Thoracic aorta (tissue), 2 donors: Measurements from ENCODE around the gene PWWP2B. TPM values are rescaled to one million over a fixed set of nuclear protein-coding genes. Genes with fewer than 3 reads are reported as not detected.

ENCODE experiments used
- ATAC-seq: fragments of 150-250 bp; one replicate; pipeline ENCODE4 v1.8.0; 2017; ENCODE audit warnings: low read depth; ENCODE audit not compliant: insufficient number of reproducible peaks, low FRiP score
- DNase-seq: peaks from one replicate; pipeline ENCODE4 v3.0.0-alpha.2; 2020; ENCODE audit warnings: low spot score
- H3K27ac ChIP-seq, 2 donors: fragments of 200-600 bp; sonication (generic); 1 replicate in 1 of 2; 2 replicates in 1 of 2; pipeline ENCODE4 v1.5.1; 2016; ENCODE audit warnings: mild to moderate bottlenecking in 2 of 2, moderate library complexity in 2 of 2
- H3K27me3 ChIP-seq: fragments of 200-600 bp; sonication (generic); replicated peaks from 2 replicates; pipeline ENCODE4 v1.6.0; 2016; ENCODE audit warnings: mild to moderate bottlenecking; ENCODE audit not compliant: insufficient read depth
- H3K36me3 ChIP-seq: fragments of 200-600 bp; sonication (generic); one replicate; pipeline ENCODE4 v1.5.1; 2016
- H3K4me1 ChIP-seq, 2 donors: fragments of 200-600 bp; sonication (generic); 1 replicate in 1 of 2; 2 replicates in 1 of 2; pipeline versions ENCODE4 v1.5.1 to v1.6.0; 2016; ENCODE audit warnings: low read depth in 2 of 2, mild to moderate bottlenecking in 1 of 2; ENCODE audit not compliant: control insufficient read depth in 1 of 2
- H3K4me3 ChIP-seq: fragments of 200-600 bp; sonication (generic); 2 replicates; pipeline ENCODE4 v1.5.1; 2016; ENCODE audit warnings: mild to moderate bottlenecking
- H3K9me3 ChIP-seq: fragments of 200-600 bp; sonication (generic); 2 replicates; pipeline ENCODE4 v1.5.1; 2016
- CTCF ChIP-seq: fragments of 200-600 bp; sonication (generic); IDR thresholded peaks from one replicate; pipeline ENCODE4 v1.5.1; 2019; ENCODE audit warnings: antibody characterized with exemption
- total RNA-seq, 2 donors: library from RNA; depleted of rRNA; stranded (reverse); fragments of >200 nt; gene quantifications; one replicate each; pipeline versions ENCODE4 v1.1.0 to v1.2.3, GENCODE V29; 2016

Gene PWWP2B
- total RNA-seq, 2 donors from 2014 or later, result 5.3 to 7.8 TPM

- Histone ChIP-seq H3K36me3 (no peaks in the 10 kb centered on the region), H3K9me3 (no peaks in the 10 kb centered on the region), H3K4me1 (peaks cover 9 to 14% of the 10 kb centered on the region in 2 donors), H3K27ac (no peak overlapping the region), H3K4me3 (no peak overlapping the region), H3K27me3 (no peaks in the 10 kb centered on the region)
- ATAC-seq (no peak), DNase-seq (no peak)
- TF ChIP-seq CTCF, result no peak
Observed at GRCh38 chr10:132459301-132460003, 62.5 kb downstream of the PWWP2B start.

- no peak for DNase-seq
- Histone ChIP-seq H3K27ac (no peak overlapping the region), H3K4me3 (no peak overlapping the region), H3K36me3 (no peaks in the 10 kb centered on the region), H3K9me3 (no peaks in the 10 kb centered on the region), H3K4me1 (peaks cover 14 to 20% of the 10 kb centered on the region in 2 donors), H3K27me3 (no peaks in the 10 kb centered on the region)
- TF ChIP-seq CTCF, result no peak
- no peak for ATAC-seq
Observed at GRCh38 chr10:132460071-132460470, 63.1 kb downstream of the PWWP2B start.

- Histone ChIP-seq H3K4me1 (peaks cover 21 to 26% of the 10 kb centered on the region in 2 donors), H3K4me3 (no peak overlapping the region)
- ATAC-seq, result no peak
Observed at GRCh38 chr10:132460691-132461090, 63.7 kb downstream of the PWWP2B start.

GRCh38 chr10:132461103-132461682 lies 64.2 kb downstream of the PWWP2B start:
- no peak overlapping the region for H3K27ac ChIP-seq
- TF ChIP-seq CTCF, result no peak
- no peaks in the 10 kb centered on the region for H3K9me3 ChIP-seq
- no peaks in the 10 kb centered on the region for H3K27me3 ChIP-seq
- no peak for DNase-seq
- H3K4me3 ChIP-seq, result no peak overlapping the region
- H3K4me1 ChIP-seq, result peaks cover 26 to 31% of the 10 kb centered on the region in 2 donors
- ATAC-seq, result no peak
- no peaks in the 10 kb centered on the region for H3K36me3 ChIP-seq

More at GRCh38 chr10:132460691-132461090, 63.7 kb downstream of the PWWP2B start:
- Histone ChIP-seq H3K36me3 (no peaks in the 10 kb centered on the region), H3K27ac (no peak overlapping the region), H3K9me3 (no peaks in the 10 kb centered on the region), H3K27me3 (no peaks in the 10 kb centered on the region)
- DNase-seq, result no peak
- TF ChIP-seq CTCF, result no peak

- Histone ChIP-seq H3K4me3 (no peak overlapping the region), H3K9me3 (no peaks in the 10 kb centered on the region), H3K4me1 (peaks cover 27 to 37% of the 10 kb centered on the region in 2 donors), H3K27ac (no peak overlapping the region), H3K36me3 (no peaks in the 10 kb centered on the region), H3K27me3 (no peaks in the 10 kb centered on the region)
- no peak for TF ChIP-seq CTCF
- no peak for DNase-seq
- ATAC-seq, result no peak
Observed at GRCh38 chr10:132461683-132462231, 64.8 kb downstream of the PWWP2B start.
